Testis (tissue), 2 donors: Measurements from ENCODE around the gene UTP14A.

Experiments used
- POLR2A ChIP-seq: fragments of 450-650 bp; IDR thresholded peaks from one replicate; pipeline ENCODE4 v1.6.1; 2017; ENCODE audit warnings: antibody characterized with exemption, mild to moderate bottlenecking, moderate library complexity
- TF ChIP-seq, protein P1 (sequence below), 3 experiments: fragments of 450-650 bp in 2 of 3; fragments of 200-600 bp in 1 of 3; sonication (generic) in 1 of 3; IDR thresholded peaks; one replicate each; pipeline ENCODE4 v1.5.1; 2016 to 2019; ENCODE audit warnings: antibody characterized with exemption in 3 of 3, mild to moderate bottlenecking in 2 of 3, moderate library complexity in 1 of 3

DNA sequence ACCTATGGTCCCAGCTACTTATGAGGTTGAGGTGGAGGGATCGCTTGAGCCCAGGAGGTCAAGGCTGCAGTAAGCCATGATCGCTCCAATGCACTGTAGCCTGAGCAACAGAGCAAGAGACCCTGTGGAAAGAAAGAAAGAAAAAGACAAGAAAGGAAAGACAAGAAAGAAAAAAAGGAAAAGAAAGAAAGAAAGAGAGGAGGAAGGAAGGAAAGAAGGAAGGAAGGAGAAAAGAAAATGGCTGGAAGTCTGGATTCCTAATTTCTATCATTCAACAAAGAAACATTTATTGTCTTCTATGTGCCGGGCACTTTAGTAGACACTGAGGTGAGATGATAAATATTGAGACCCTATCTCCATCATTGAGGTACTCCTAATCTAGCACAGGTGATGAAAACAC lies 49.7 kb downstream of the UTP14A start:
- TF ChIP-seq, protein P1, sequence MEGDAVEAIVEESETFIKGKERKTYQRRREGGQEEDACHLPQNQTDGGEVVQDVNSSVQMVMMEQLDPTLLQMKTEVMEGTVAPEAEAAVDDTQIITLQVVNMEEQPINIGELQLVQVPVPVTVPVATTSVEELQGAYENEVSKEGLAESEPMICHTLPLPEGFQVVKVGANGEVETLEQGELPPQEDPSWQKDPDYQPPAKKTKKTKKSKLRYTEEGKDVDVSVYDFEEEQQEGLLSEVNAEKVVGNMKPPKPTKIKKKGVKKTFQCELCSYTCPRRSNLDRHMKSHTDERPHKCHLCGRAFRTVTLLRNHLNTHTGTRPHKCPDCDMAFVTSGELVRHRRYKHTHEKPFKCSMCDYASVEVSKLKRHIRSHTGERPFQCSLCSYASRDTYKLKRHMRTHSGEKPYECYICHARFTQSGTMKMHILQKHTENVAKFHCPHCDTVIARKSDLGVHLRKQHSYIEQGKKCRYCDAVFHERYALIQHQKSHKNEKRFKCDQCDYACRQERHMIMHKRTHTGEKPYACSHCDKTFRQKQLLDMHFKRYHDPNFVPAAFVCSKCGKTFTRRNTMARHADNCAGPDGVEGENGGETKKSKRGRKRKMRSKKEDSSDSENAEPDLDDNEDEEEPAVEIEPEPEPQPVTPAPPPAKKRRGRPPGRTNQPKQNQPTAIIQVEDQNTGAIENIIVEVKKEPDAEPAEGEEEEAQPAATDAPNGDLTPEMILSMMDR (IDR thresholded peaks at IDR 0.05) = no peak
- TF ChIP-seq POLR2A = no peak
